Esophagus squamous epithelium (tissue), 4 donors: Measurements from ENCODE around the gene LDLRAD3.

Experiments
- POLR2A ChIP-seq, 4 donors: fragments of 450-650 bp; IDR thresholded peaks; one replicate each; pipeline ENCODE4 v1.6.1; 2017; ENCODE audit warnings: antibody characterized with exemption in 4 of 4, mild to moderate bottlenecking in 4 of 4, moderate library complexity in 3 of 4
- TF ChIP-seq, protein P1 (sequence below), 6 experiments: fragments of 450-650 bp in 4 of 6; fragments of 200-600 bp in 2 of 6; sonication (generic) in 2 of 6; IDR thresholded peaks; one replicate each; pipeline ENCODE4 v1.5.1; 2016 to 2019; ENCODE audit warnings: antibody characterized with exemption in 6 of 6, mild to moderate bottlenecking in 4 of 6, moderate library complexity in 4 of 6

- TF ChIP-seq, protein P1, sequence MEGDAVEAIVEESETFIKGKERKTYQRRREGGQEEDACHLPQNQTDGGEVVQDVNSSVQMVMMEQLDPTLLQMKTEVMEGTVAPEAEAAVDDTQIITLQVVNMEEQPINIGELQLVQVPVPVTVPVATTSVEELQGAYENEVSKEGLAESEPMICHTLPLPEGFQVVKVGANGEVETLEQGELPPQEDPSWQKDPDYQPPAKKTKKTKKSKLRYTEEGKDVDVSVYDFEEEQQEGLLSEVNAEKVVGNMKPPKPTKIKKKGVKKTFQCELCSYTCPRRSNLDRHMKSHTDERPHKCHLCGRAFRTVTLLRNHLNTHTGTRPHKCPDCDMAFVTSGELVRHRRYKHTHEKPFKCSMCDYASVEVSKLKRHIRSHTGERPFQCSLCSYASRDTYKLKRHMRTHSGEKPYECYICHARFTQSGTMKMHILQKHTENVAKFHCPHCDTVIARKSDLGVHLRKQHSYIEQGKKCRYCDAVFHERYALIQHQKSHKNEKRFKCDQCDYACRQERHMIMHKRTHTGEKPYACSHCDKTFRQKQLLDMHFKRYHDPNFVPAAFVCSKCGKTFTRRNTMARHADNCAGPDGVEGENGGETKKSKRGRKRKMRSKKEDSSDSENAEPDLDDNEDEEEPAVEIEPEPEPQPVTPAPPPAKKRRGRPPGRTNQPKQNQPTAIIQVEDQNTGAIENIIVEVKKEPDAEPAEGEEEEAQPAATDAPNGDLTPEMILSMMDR (IDR thresholded peaks at IDR 0.05), result no peak
- no peak for TF ChIP-seq POLR2A (IDR thresholded peaks at IDR 0.05)
These were observed 153.4 kb downstream of the LDLRAD3 start for GRCh38 chr11:36097219-36097650.
